Measurements from ENCODE around the gene UBALD2. TPM values are rescaled to one million over a fixed set of nuclear protein-coding genes. Genes with fewer than 3 reads are reported as not detected.
"Not testable (repeated sequence)": the region's sequence is repeated elsewhere in the genome, so short reads cannot be mapped to it uniquely, and the experiment has no call there.

The UBALD2 gene
- polyA plus RNA-seq, 4 donors: 28.8 to 52.2 (median 30.1) TPM

GRCh38 chr17:76275382-76276068, 10.4 kb downstream of the UBALD2 start:
- DNase-seq (ENCODE audit: low read depth in 4 of 4, low spot score in 3 of 4): no peak

- DNase-seq (ENCODE audit: low read depth in 4 of 4, low spot score in 3 of 4): no peak
These were observed 10.9 kb downstream of the UBALD2 start for GRCh38 chr17:76276069-76276431.

- DNase-seq (ENCODE audit: low read depth in 4 of 4, low spot score in 3 of 4): no peak
These were observed 11.5 kb downstream of the UBALD2 start for GRCh38 chr17:76276461-76277299.

- no peak for DNase-seq (ENCODE audit: low read depth in 4 of 4, low spot score in 3 of 4)
These were observed 12.4 kb downstream of the UBALD2 start for GRCh38 chr17:76277300-76278267.

- no peak for DNase-seq (ENCODE audit: low read depth in 4 of 4, low spot score in 3 of 4)
These were observed 13.2 kb downstream of the UBALD2 start for GRCh38 chr17:76278268-76278908.

GRCh38 chr17:76278952-76279741, 14.0 kb downstream of the UBALD2 start:
- DNase-seq (ENCODE audit: low read depth in 4 of 4, low spot score in 3 of 4): no peak

GRCh38 chr17:76279742-76280287, 14.7 kb downstream of the UBALD2 start:
- no peak for DNase-seq (ENCODE audit: low read depth in 4 of 4, low spot score in 3 of 4)

GRCh38 chr17:76280650-76281049, 15.5 kb downstream of the UBALD2 start:
- DNase-seq (ENCODE audit: low read depth in 4 of 4, low spot score in 3 of 4): no peak

- no peak for DNase-seq (ENCODE audit: low read depth in 4 of 4, low spot score in 3 of 4)
These were observed 16.6 kb downstream of the UBALD2 start for GRCh38 chr17:76281573-76282371.

- no peak for DNase-seq (ENCODE audit: low read depth in 4 of 4, low spot score in 3 of 4)
These were observed 27.4 kb downstream of the UBALD2 start for GRCh38 chr17:76292567-76292966.

- DNase-seq (ENCODE audit: low read depth in 4 of 4, low spot score in 3 of 4): no peak
These were observed 28.0 kb downstream of the UBALD2 start for GRCh38 chr17:76293106-76293505.

GRCh38 chr17:76296186-76296585, 31.0 kb downstream of the UBALD2 start:
- DNase-seq (ENCODE audit: low read depth in 4 of 4, low spot score in 3 of 4): no peak

GRCh38 chr17:76296889-76297288, 31.7 kb downstream of the UBALD2 start:
- DNase-seq (ENCODE audit: low read depth in 4 of 4, low spot score in 3 of 4): no peak

- DNase-seq (ENCODE audit: low read depth in 4 of 4, low spot score in 3 of 4): no peak
These were observed 32.3 kb downstream of the UBALD2 start for GRCh38 chr17:76297436-76297835.

- no peak for DNase-seq (ENCODE audit: low read depth in 4 of 4, low spot score in 3 of 4)
These were observed 39.3 kb downstream of the UBALD2 start for GRCh38 chr17:76304226-76305134.

- not testable (repeated sequence) for DNase-seq (ENCODE audit: low read depth in 4 of 4, low spot score in 3 of 4)
These were observed 39.9 kb downstream of the UBALD2 start for GRCh38 chr17:76305135-76305454.

GRCh38 chr17:76307299-76307965, 42.3 kb downstream of the UBALD2 start:
- DNase-seq (ENCODE audit: low read depth in 4 of 4, low spot score in 3 of 4): no peak

Data from left renal pelvis (tissue), 4 donors.